ENCODE results near the gene BAG3. TPM values are rescaled to one million over a fixed set of nuclear protein-coding genes. Genes with fewer than 3 reads are reported as not detected.

BAG3 gene
- total and polyA plus RNA-seq, 2 of the 4 experiments (the other 2 are of a cell fraction): 5.4 to 42.5 TPM

GRCh38 chr10:119653916-119654315, 2.7 kb downstream of the BAG3 start:
- H3K4me3 ChIP-seq (ENCODE audit: insufficient read depth, low read depth, low read length): peak overlapping the region; percentile 71; the same call in 1 of the 2 replicates
- no peak overlapping the region for H4K91ac ChIP-seq (ENCODE audit: insufficient read depth, low read depth, low read length)
- H2BK5ac ChIP-seq (ENCODE audit: low read depth, low read length, poor library complexity, severe bottlenecking): peak overlapping the region; percentile 93
- peak overlapping the region; percentile 67 for H3K23ac ChIP-seq (ENCODE audit: low read depth, low read length)
- no peak overlapping the region for H2AK9ac ChIP-seq (replicated peaks; ENCODE audit: low read depth, low read length, poor library complexity)
- no peak overlapping the region for H2BK20ac ChIP-seq (ENCODE audit: low read depth, low read length)
- peaks cover 28% of the 10 kb centered on the region for H3K9me1 ChIP-seq (ENCODE audit: insufficient read depth, low read length)
- H4K5ac ChIP-seq (ENCODE audit: low read depth, low read length): no peak overlapping the region
- no peak for TF ChIP-seq USF2 (IDR thresholded peaks at IDR 0.05; ENCODE audit: low read depth, low read length)
- H3K4me1 ChIP-seq (ENCODE audit: control insufficient read depth, insufficient read depth, low read length): peaks cover 35% of the 10 kb centered on the region
- CTCF ChIA-PET: interaction anchor here (0.6 to 1.3 kb wide), 3 partner anchors 16 to 455 kb away, joined by 3 read pairs; no protein-coding TSS in a partner anchor
- 0 out of 2 replicates have a peak overlapping the region, but pooled peaks have one; percentile 2 for H3K56ac ChIP-seq (ENCODE audit: extremely low read depth, insufficient read depth, low read length)
- H3K18ac ChIP-seq (ENCODE audit: low read depth, low read length): no peak overlapping the region
- peak overlapping the region; percentile 4; the same call in 1 of the 2 replicates for H3K27ac ChIP-seq (ENCODE audit: insufficient read depth, low read length)
- H3K14ac ChIP-seq (replicated peaks; ENCODE audit: low read depth, low read length): peak overlapping the region; percentile 0; the same call in 1 of the 2 replicates
- ATAC-seq (ENCODE audit: low read depth) (no peak), DNase-seq (no peak)
- no peak overlapping the region for H2AK5ac ChIP-seq (ENCODE audit: low read depth, low read length)
- no TSS peak for BruUV-seq (replicated peaks)
- WGBS, 2 experiments (ENCODE audit: extremely low coverage in 2 of 2, insufficient read length in 1 of 2): 94% methylated on average over 2 of the region's 2 CpGs; no CpG with 5 or more reads in 1 of the 2 experiments
- H2BK15ac ChIP-seq (ENCODE audit: low read depth, low read length): no peak overlapping the region
- dilution Hi-C loops (cut with HindIII; ENCODE audit: low sequenced_read_pairs, unreplicated experiment) (no loop called here), intact Hi-C loops (cut with micrococcal nuclease) (loop anchor here (5.0 kb wide), 2 partner anchors 112 to 452 kb away; partner anchors contain the start of gene RGS10), in situ Hi-C loops (cut with MboI; ENCODE audit: low sequenced_read_pairs) (no loop called here)
- no peaks in the 10 kb centered on the region for H3K27me3 ChIP-seq (ENCODE audit: control insufficient read depth, insufficient read depth, low read length)
- H3K4ac ChIP-seq (ENCODE audit: low read depth, low read length): peak overlapping the region; percentile 15; the same call in 1 of the 2 replicates
- H2BK120ac ChIP-seq (ENCODE audit: low read depth, low read length): no peak overlapping the region
- POLR2A ChIA-PET (ENCODE audit: unreplicated experiment): no interaction called here
- H4K20me1 ChIP-seq (ENCODE audit: insufficient read depth, low read length): peaks cover 61% of the 10 kb centered on the region
- H4K8ac ChIP-seq (ENCODE audit: low read depth in 2 of 2, low read length in 2 of 2): no peak overlapping the region
- peak overlapping the region; percentile 97 for H3K4me2 ChIP-seq (ENCODE audit: low read depth, low read length)
- H3K9me3 ChIP-seq (ENCODE audit: control insufficient read depth, insufficient read depth, low read length): no peaks in the 10 kb centered on the region
- peaks cover 14% of the 10 kb centered on the region for H3K36me3 ChIP-seq (ENCODE audit: control insufficient read depth, insufficient read depth, low read length)
- H2AFZ ChIP-seq (replicated peaks; ENCODE audit: low read length, poor library complexity): no peak overlapping the region
- H3K9ac ChIP-seq (ENCODE audit: low read depth, low read length): peak overlapping the region; percentile 23; the same call in 1 of the 2 replicates
- peaks cover 3 to 52% of the 10 kb centered on the region in 2 experiments; a peak in 2 of 4 replicates for H3K79me1 ChIP-seq (ENCODE audit: low read depth in 1 of 2, low read length in 2 of 2)
